Gastroesophageal sphincter (tissue), 4 donors: Measurements from ENCODE around the gene GPHB5. TPM values are rescaled to one million over a fixed set of nuclear protein-coding genes. Genes with fewer than 3 reads are reported as not detected.
A peak's percentile ranks its signal among the peaks of the same experiment; 100 is the strongest.

Source experiments
- ATAC-seq: fragments of 150-250 bp; one replicate; pipeline ENCODE4 v1.9.1; 2016; ENCODE audit warnings: mild to moderate bottlenecking, moderate library complexity
- H3K27ac ChIP-seq, 4 donors: fragments of 200-600 bp; sonication (generic) in 3 of 4; 1 replicate in 3 of 4; 2 replicates in 1 of 4; pipeline ENCODE4 v1.5.1; 2016 to 2019
- H3K27me3 ChIP-seq: fragments of 200-600 bp; sonication (generic); one replicate; pipeline ENCODE4 v1.5.1; 2019
- H3K36me3 ChIP-seq, 2 donors: fragments of 200-600 bp; sonication (generic); one replicate each; pipeline ENCODE4 v1.5.1; 2019; ENCODE audit warnings: control low read depth in 1 of 2
- H3K4me1 ChIP-seq, 3 donors: fragments of 200-600 bp; sonication (generic); 1 replicate in 2 of 3; 2 replicates in 1 of 3; pipeline ENCODE4 v1.5.1; 2016 to 2019; ENCODE audit warnings: control low read depth in 2 of 3
- H3K4me3 ChIP-seq, 2 donors: fragments of 200-600 bp; sonication (generic); one replicate each; pipeline ENCODE4 v1.5.1; 2019; ENCODE audit warnings: mild to moderate bottlenecking in 1 of 2, moderate library complexity in 1 of 2
- H3K9me3 ChIP-seq, 3 donors: fragments of 200-600 bp; sonication (generic); one replicate each; pipeline ENCODE4 v1.5.1; 2017 to 2019; ENCODE audit warnings: control low read depth in 2 of 3
- EP300 ChIP-seq: sonication (generic); formaldehyde crosslinking; IDR thresholded peaks from one replicate; pipeline ENCODE4 v1.6.1; 2017; ENCODE audit warnings: antibody characterized with exemption, mild to moderate bottlenecking
- POLR2A ChIP-seq, 2 donors: fragments of 450-650 bp; IDR thresholded peaks; one replicate each; pipeline ENCODE4 v1.6.1; 2017; ENCODE audit warnings: antibody characterized with exemption in 2 of 2, mild to moderate bottlenecking in 2 of 2, moderate library complexity in 1 of 2
- POLR2AphosphoS5 ChIP-seq: sonication (generic); formaldehyde crosslinking; IDR thresholded peaks from one replicate; pipeline ENCODE4 v1.6.1; 2017; ENCODE audit warnings: antibody characterized with exemption
- WGBS, 2 donors: methylation state at CpG; one replicate each; pipeline ENCODE4 v1.1.5; 2018; ENCODE audit warnings: low coverage in 1 of 2; 5-methylcytosine and 5-hydroxymethylcytosine counted together
- total RNA-seq, 4 donors: library from RNA; depleted of rRNA; stranded (reverse); fragments of >200 nt; gene quantifications; one replicate each; pipeline ENCODE4 v1.1.0, GENCODE V29; 2016
- TF ChIP-seq, protein P1 (sequence below), 4 experiments: fragments of 200-600 bp in 2 of 4; fragments of 450-650 bp in 2 of 4; sonication (generic) in 1 of 4; IDR thresholded peaks; one replicate each; pipeline ENCODE4 v1.5.1; 2017 to 2019; ENCODE audit warnings: antibody characterized with exemption in 4 of 4, mild to moderate bottlenecking in 2 of 4, moderate library complexity in 2 of 4

The GPHB5 gene
- total RNA-seq, 4 donors from 2014 or later, result not detected

DNA sequence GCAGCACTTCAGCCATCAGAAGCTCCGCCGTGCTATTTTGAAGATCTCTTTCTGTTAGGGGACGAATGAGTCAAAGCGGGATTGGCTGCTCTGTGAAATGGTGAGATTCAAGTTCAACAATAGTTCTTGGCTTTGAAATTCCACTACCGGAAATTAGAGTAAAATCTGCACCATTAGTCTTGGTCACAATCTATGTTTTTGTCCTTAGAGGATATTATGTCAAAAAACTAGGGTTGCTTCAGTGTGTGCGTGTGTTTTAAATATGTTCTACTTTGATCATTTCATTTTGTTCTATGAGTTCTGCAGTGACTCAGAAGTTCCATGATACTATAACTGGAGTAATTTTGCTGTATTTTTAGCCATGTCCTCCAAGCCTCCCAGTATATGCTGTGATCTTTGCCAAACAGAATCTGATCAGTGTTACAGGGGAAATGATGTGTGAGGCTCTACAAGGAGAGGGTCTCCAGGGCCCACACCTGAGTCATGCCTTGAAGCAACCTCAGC is 22.6 kb downstream of the GPHB5 start:
- TF ChIP-seq EP300 (no peak), POLR2AphosphoS5 (no peak), POLR2A (IDR thresholded peaks at IDR 0.05) (no peak)
- TF ChIP-seq, protein P1, sequence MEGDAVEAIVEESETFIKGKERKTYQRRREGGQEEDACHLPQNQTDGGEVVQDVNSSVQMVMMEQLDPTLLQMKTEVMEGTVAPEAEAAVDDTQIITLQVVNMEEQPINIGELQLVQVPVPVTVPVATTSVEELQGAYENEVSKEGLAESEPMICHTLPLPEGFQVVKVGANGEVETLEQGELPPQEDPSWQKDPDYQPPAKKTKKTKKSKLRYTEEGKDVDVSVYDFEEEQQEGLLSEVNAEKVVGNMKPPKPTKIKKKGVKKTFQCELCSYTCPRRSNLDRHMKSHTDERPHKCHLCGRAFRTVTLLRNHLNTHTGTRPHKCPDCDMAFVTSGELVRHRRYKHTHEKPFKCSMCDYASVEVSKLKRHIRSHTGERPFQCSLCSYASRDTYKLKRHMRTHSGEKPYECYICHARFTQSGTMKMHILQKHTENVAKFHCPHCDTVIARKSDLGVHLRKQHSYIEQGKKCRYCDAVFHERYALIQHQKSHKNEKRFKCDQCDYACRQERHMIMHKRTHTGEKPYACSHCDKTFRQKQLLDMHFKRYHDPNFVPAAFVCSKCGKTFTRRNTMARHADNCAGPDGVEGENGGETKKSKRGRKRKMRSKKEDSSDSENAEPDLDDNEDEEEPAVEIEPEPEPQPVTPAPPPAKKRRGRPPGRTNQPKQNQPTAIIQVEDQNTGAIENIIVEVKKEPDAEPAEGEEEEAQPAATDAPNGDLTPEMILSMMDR (IDR thresholded peaks at IDR 0.05), result no peak
- H3K4me3 ChIP-seq, result no peak overlapping the region
- H3K36me3 ChIP-seq, result peaks cover 0 to 26% of the 10 kb centered on the region in 2 donors
- H3K27ac ChIP-seq, result peak overlapping the region in 3 of 4 donors; percentile 27 to 53 (median 46)
- ATAC-seq, result peak; percentile 19
- H3K9me3 ChIP-seq, result no peaks in the 10 kb centered on the region
- H3K27me3 ChIP-seq, result no peaks in the 10 kb centered on the region
- H3K4me1 ChIP-seq, result no peaks in the 10 kb centered on the region
- 61 to 71% methylated on average over 6 of the region's 6 CpGs for WGBS, 2 donors

DNA sequence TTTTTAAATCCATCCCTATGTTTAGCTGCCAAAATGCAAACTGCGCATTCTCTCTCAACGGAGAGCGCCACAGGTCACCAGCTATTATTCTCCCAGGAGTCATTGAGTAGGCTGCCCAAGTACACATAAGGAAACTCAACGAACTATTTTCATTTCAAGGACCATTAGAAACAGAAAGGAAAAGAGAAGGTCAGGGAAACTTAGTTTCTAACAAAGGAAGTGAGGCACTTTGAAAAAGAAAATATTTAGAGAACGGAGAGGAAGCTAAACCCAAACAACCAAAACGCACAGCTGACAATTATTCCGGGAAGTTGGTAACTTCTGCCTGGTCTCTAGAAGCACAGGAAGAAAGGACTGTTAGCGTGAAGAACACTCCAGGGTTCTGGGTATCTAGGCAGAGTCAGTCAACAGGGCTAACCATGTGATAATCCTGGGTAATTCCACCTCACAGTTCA is 23.5 kb downstream of the GPHB5 start:
- Histone ChIP-seq H3K4me1 (no peaks in the 10 kb centered on the region), H3K27ac (peak overlapping the region in 3 of 4 donors; percentile 27 to 53 (median 46)), H3K4me3 (peak overlapping the region in 1 of 2 donors; percentile 15), H3K36me3 (peaks cover 0 to 34% of the 10 kb centered on the region in 2 donors), H3K27me3 (no peaks in the 10 kb centered on the region), H3K9me3 (no peaks in the 10 kb centered on the region)
- ATAC-seq, result no peak
- TF ChIP-seq POLR2A (IDR thresholded peaks at IDR 0.05), result no peak
- no peak for TF ChIP-seq POLR2AphosphoS5
- no peak for TF ChIP-seq EP300
- TF ChIP-seq, protein P1 (IDR thresholded peaks at IDR 0.05), result no peak
- WGBS, 2 donors, result 60 to 71% methylated on average over 8 of the region's 8 CpGs

DNA sequence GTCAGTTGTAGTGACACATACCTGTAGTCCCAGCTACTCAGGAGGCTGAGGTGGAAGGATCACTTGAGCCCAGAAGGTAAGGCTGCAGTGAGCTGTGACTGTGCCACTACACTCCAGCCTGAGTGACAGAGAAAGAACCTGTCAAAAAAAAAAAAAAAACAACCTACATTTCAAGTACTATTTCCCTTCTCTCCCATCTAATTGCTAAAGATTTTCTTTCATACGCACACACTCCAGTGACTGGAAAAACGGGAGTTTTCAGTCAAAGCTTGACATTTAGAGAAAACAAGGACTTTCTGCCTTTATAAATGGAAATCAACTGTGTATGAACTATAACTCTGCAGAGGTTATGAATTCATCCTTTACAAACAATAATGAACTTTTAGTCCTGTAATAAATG is 25.9 kb downstream of the GPHB5 start:
- TF ChIP-seq, protein P1 (IDR thresholded peaks at IDR 0.05), result no peak
- no peak for TF ChIP-seq EP300
- no peak for TF ChIP-seq POLR2AphosphoS5
- TF ChIP-seq POLR2A (IDR thresholded peaks at IDR 0.05), result no peak
- H3K27ac ChIP-seq, result no peak overlapping the region
- peaks cover 0 to 55% of the 10 kb centered on the region in 2 donors for H3K36me3 ChIP-seq
- H3K4me1 ChIP-seq, result no peaks in the 10 kb centered on the region
- no peak overlapping the region for H3K4me3 ChIP-seq
- 85 to 100% methylated on average over 2 of the region's 2 CpGs for WGBS, 2 donors
- no peak for ATAC-seq
- H3K27me3 ChIP-seq, result no peaks in the 10 kb centered on the region
- H3K9me3 ChIP-seq, result no peaks in the 10 kb centered on the region

DNA sequence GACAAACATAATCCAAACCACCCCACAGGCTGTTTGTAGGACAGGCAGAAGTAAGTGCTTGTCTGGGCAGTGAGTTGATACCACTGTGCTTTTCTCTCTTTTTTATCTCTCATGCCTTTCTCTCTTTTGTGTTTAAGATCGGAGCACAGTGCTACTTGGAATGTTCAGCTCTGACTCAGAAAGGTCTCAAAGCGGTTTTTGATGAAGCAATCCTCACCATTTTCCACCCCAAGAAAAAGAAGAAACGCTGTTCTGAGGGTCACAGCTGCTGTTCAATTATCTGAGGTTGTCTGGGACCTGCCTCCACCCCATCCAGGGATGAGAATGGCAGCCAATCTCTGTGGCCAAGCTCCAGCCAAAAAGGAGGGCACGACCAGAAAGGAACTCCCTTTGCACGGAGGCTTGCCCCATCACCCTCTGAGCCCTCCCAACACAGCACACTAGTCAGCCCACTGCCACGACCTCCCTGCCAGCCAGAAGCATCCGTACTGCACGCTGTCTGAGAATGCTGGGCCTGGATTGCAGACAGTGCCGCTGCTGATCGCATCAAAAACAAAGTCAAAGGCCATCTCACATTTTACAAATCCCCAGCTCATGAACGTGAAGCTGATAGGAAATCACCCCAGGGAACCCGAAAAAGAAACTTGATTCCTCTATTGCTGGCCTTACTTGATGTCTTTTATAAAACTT is 27.8 kb downstream of the GPHB5 start:
- ATAC-seq, result no peak
- H3K9me3 ChIP-seq, result no peaks in the 10 kb centered on the region
- WGBS, 2 donors, result 74% methylated on average over 5 to 7 of the region's 12 CpGs
- H3K4me3 ChIP-seq, result no peak overlapping the region
- no peaks in the 10 kb centered on the region for H3K4me1 ChIP-seq
- H3K36me3 ChIP-seq, result peaks cover 0 to 74% of the 10 kb centered on the region in 2 donors
- no peak overlapping the region for H3K27ac ChIP-seq
- no peaks in the 10 kb centered on the region for H3K27me3 ChIP-seq
- TF ChIP-seq, protein P1 (IDR thresholded peaks at IDR 0.05), result no peak
- TF ChIP-seq EP300 (no peak), POLR2AphosphoS5 (no peak), POLR2A (IDR thresholded peaks at IDR 0.05) (no peak)

DNA sequence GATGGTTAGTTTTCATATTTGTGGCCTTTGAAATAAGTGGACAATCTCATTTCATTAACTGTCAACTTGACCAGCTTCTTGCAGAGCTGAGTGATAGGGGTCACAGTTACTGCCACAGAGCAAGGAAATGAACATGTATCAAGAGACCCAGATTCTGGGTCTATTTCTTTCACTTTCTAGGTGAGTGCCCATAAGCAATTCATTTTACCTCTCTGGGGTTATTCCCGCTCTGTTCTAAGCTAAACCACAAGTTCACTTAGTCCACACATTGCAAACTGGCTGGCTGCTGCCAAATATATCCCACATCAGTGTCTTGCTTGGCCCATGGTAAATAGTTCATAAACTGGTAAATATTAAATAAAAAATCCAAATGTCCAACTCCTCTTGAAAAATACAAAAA is 29.9 kb downstream of the GPHB5 start:
- ATAC-seq, result no peak
- TF ChIP-seq POLR2A (IDR thresholded peaks at IDR 0.05) (no peak), POLR2AphosphoS5 (no peak), EP300 (no peak)
- TF ChIP-seq, protein P1 (IDR thresholded peaks at IDR 0.05), result no peak

More for the DNA sequence above, 29.9 kb downstream of the GPHB5 start:
- H3K9me3 ChIP-seq, result no peaks in the 10 kb centered on the region
- H3K4me1 ChIP-seq, result peaks cover 0 to 15% (median 6%) of the 10 kb centered on the region in 3 donors
- H3K36me3 ChIP-seq, result peaks cover 0 to 77% of the 10 kb centered on the region in 2 donors
- no peak overlapping the region for H3K4me3 ChIP-seq
- H3K27ac ChIP-seq, result no peak overlapping the region
- 89 to 100% methylated on average over 1 of the region's 1 CpG for WGBS, 2 donors
- H3K27me3 ChIP-seq, result no peaks in the 10 kb centered on the region
